Endothelial cell of umbilical vein (primary cell): ENCODE data around the gene PCGF3. TPM values are rescaled to one million over a fixed set of nuclear protein-coding genes. Genes with fewer than 3 reads are reported as not detected.
"Not testable (repeated sequence)": the region's sequence is repeated elsewhere in the genome, so short reads cannot be mapped to it uniquely, and the experiment has no call there.

Experiments
- BruUV-seq: library from RNA; stranded (reverse); fragments of 400-500 nt; replicated peaks from 2 replicates; lab custom pipeline; 2021; lab: Mats Ljungman, UMichigan
- CTCF ChIA-PET: fragments of 300-600, 350-600 bp; sonication (Branson Sonifier 250); formaldehyde crosslinking; loops from one replicate; lab custom pipeline; 2021; ENCODE audit warnings: antibody characterized with exemption, inconsistent platforms; lab: Charles Lee
- POLR2A ChIA-PET: fragments of 300-600, 350-600 bp; sonication (Branson Sonifier 250); formaldehyde crosslinking; loops from one replicate; lab custom pipeline; 2021; ENCODE audit warnings: antibody characterized with exemption, inconsistent platforms; lab: Charles Lee
- DNase-seq: peaks from one replicate; pipeline ENCODE4 v3.0.0-alpha.2; 2011; ENCODE audit warnings: low read depth, low spot score
- FAIRE-seq: peaks from 2 replicates; lab custom pipeline; 2011; peaks lifted over from hg19 to GRCh38; lab: Jason Lieb, UNC
- H2AFZ ChIP-seq: 2 replicates; pipeline ENCODE4 v1.6.0; 2012; ENCODE audit warnings: low read depth, low read length, control low read depth, inconsistent platforms
- H3K27ac ChIP-seq: 2 replicates; pipeline ENCODE4 v1.5.1; 2011; ENCODE audit warnings: low read depth, mild to moderate bottlenecking, control low read depth, low read length, moderate library complexity; ENCODE audit not compliant: insufficient read depth
- H3K27me3 ChIP-seq, 2 experiments: 2 replicates each; pipeline versions ENCODE4 v1.6.0 to v1.6.1; 2011; ENCODE audit warnings: low read length in 2 of 2, mixed read lengths in 1 of 2; ENCODE audit not compliant: control insufficient read depth in 2 of 2, insufficient read depth in 2 of 2
- H3K36me3 ChIP-seq, 2 experiments: 2 replicates in 1 of 2; 3 replicates in 1 of 2; pipeline ENCODE4 v1.5.1; 2011; ENCODE audit warnings: low read length in 2 of 2, mild to moderate bottlenecking in 1 of 2, moderate library complexity in 1 of 2; ENCODE audit not compliant: control insufficient read depth in 2 of 2, insufficient read depth in 2 of 2; ENCODE audit errors: extremely low read depth in 1 of 2
- H3K4me1 ChIP-seq: 3 replicates; pipeline ENCODE4 v1.5.1; 2011; ENCODE audit warnings: mild to moderate bottlenecking, low read length; ENCODE audit not compliant: control insufficient read depth, insufficient read depth; ENCODE audit errors: extremely low read depth
- H3K4me2 ChIP-seq: 2 replicates; pipeline ENCODE4 v1.6.1; 2011; ENCODE audit warnings: low read length, control low read depth, mixed read lengths; ENCODE audit not compliant: insufficient read depth
- H3K4me3 ChIP-seq, 3 experiments: fragments of 200-600 bp in 1 of 3; sonication (generic), shearing (Covaris generic) in 1 of 3; replicated peaks in 1 of 3; 2 replicates each; pipeline ENCODE4 v1.5.1; 2011 to 2016; ENCODE audit warnings: control low read depth in 3 of 3, low read length in 3 of 3, mild to moderate bottlenecking in 2 of 3, inconsistent platforms in 1 of 3, low read depth in 1 of 3, moderate library complexity in 1 of 3; ENCODE audit not compliant: insufficient read depth in 1 of 3
- H3K79me2 ChIP-seq: 2 replicates; pipeline ENCODE4 v1.6.0; 2012; ENCODE audit warnings: low read length, inconsistent platforms; ENCODE audit not compliant: control insufficient read depth, insufficient read depth
- H3K9ac ChIP-seq: replicated peaks from 2 replicates; pipeline ENCODE3; 2011; ENCODE audit warnings: low read length, control low read depth; ENCODE audit not compliant: insufficient read depth; ENCODE audit errors: extremely low read depth
- H3K9me1 ChIP-seq: replicated peaks from 3 replicates; pipeline ENCODE4 v1.6.0; 2011; ENCODE audit warnings: mild to moderate bottlenecking, low read length; ENCODE audit not compliant: control insufficient read depth, insufficient read depth; ENCODE audit errors: extremely low read depth
- H3K9me3 ChIP-seq: replicated peaks from 2 replicates; pipeline ENCODE4 v1.5.1; 2012; ENCODE audit warnings: low read length, inconsistent platforms; ENCODE audit not compliant: control insufficient read depth, insufficient read depth
- H4K20me1 ChIP-seq: replicated peaks from 2 replicates; pipeline ENCODE3; 2011; ENCODE audit warnings: mild to moderate bottlenecking, low read length; ENCODE audit not compliant: control insufficient read depth, insufficient read depth; ENCODE audit errors: extremely low read depth
- EZH2 ChIP-seq: IDR thresholded peaks from 2 replicates; pipeline ENCODE4 v1.6.1; 2012; ENCODE audit warnings: borderline replicate concordance, low read depth, mild to moderate bottlenecking, moderate library complexity, low read length, inconsistent platforms; ENCODE audit not compliant: severe bottlenecking
- FOS ChIP-seq: IDR thresholded peaks from 2 replicates; pipeline ENCODE4 v1.6.1; 2011; ENCODE audit warnings: mild to moderate bottlenecking, low read length, moderate library complexity, borderline replicate concordance; ENCODE audit not compliant: insufficient read depth
- GATA2 ChIP-seq: IDR thresholded peaks from 2 replicates; pipeline ENCODE4 v1.7.0; 2011; ENCODE audit warnings: low read depth, mild to moderate bottlenecking, moderate library complexity, mixed read lengths, low read length; ENCODE audit not compliant: insufficient read length, insufficient read depth
- JUN ChIP-seq: IDR thresholded peaks from 2 replicates; pipeline ENCODE4 v1.6.1; 2011; ENCODE audit warnings: borderline replicate concordance, low read depth; ENCODE audit not compliant: insufficient read length, insufficient read depth
- MYC ChIP-seq: IDR thresholded peaks from one replicate; pipeline ENCODE4 v1.6.1; 2011; ENCODE audit warnings: mild to moderate bottlenecking, low read depth, low read length
- POLR2A ChIP-seq: IDR thresholded peaks from 2 replicates; pipeline ENCODE4 v1.6.1; 2012; ENCODE audit warnings: low read depth, mild to moderate bottlenecking, control low read depth, low read length
- POLR2AphosphoS5 ChIP-seq: IDR thresholded peaks from 2 replicates; pipeline ENCODE4 v1.6.1; 2012; ENCODE audit warnings: low read depth, mild to moderate bottlenecking, control low read depth, low read length, moderate library complexity; ENCODE audit not compliant: insufficient read depth
- dilution Hi-C: fragments of 300-500 bp; cut with MboI; formaldehyde crosslinking; loops from one replicate; pipeline ENCODE4 v1.15.0; 2019; ENCODE audit warnings: low sequenced_read_pairs; ENCODE audit not compliant: extremely low pct_ligation_motif_present
- intact Hi-C: fragments of 100-400 bp; cut with micrococcal nuclease; formaldehyde crosslinking; loops from one replicate; pipeline ENCODE4 v1.10.0; 2022
- polyA plus RNA-seq, 4 experiments: library from polyadenylated mRNA; depleted of rRNA in 3 of 4; stranded (reverse) in 3 of 4; unstranded in 1 of 4; fragments of >200 nt; gene quantifications; 2 replicates each; pipeline versions ENCODE4 v1.2.1 to v1.2.3, GENCODE V29; 2011 to 2012; ENCODE audit warnings: missing spikeins in 1 of 4
- total RNA-seq: library from RNA; stranded (reverse); gene quantifications from 2 replicates; pipeline ENCODE4 v1.2.3, GENCODE V29; 2021
- TF ChIP-seq, protein P1 (sequence below): IDR thresholded peaks from 2 replicates; pipeline ENCODE4 v1.6.1; 2011; ENCODE audit not compliant: insufficient read depth, insufficient read length
- TF ChIP-seq, protein P2 (sequence below), 2 donors: IDR thresholded peaks; 1 replicate in 1 of 2; 2 replicates in 1 of 2; pipeline ENCODE4 v1.5.1; 2011; ENCODE audit warnings: low read length in 2 of 2, mild to moderate bottlenecking in 2 of 2, moderate library complexity in 2 of 2, control low read depth in 1 of 2, inconsistent platforms in 1 of 2, low read depth in 1 of 2; ENCODE audit not compliant: insufficient read depth in 1 of 2; ENCODE audit errors: extremely low read depth in 1 of 2

PCGF3 gene
- total and polyA plus RNA-seq, 2 donors (not counting 3 experiments of a cell fraction or from before 2014, with no cell fraction given): 70.2 to 91.8 TPM

DNA sequence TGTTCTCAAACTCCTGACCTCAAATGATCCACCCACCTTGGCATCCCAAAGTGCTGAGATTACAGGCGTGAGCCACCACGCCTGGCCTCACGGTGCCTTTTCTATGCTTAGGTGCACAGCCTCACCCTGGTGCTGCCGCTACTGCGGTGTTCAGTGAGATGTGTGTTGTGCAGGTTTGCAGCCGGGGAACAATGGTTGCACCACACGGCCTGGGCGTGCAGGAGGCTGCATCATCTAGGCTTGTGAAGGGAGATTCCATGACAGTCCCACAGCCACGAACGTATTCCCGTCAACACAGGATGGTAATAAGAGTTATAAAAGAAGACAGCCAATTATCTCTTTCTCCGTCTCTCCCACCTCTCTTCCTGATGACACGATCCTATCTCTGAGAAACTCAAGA, 98.3 kb downstream of the PCGF3 start:
- TF ChIP-seq JUN (no peak), POLR2AphosphoS5 (no peak)
- dilution Hi-C loops: no loop called here
- H3K4me3 ChIP-seq: no peak overlapping the region

DNA sequence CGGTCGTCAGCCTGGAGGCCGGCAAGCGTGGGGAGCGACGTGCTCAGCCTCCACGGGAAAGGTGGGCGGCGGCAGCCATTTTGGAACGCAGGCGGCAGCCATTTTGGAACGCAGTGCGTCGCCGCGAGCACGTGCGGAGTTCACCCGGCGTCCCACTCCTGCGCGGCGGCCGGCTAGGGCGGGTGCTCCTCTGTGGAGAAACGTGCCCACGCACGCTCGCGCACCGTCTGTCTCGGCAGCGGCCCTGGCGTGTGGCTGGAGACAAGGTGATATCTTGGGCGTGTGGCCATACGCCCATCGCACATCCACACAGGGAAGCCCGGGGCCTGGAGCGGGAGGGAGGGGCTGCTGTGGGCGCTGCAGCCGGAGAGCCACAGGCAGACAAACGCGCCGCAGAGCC, 99.2 kb downstream of the PCGF3 start:
- intact Hi-C loops: no loop called here
- dilution Hi-C loops: no loop called here

More for the DNA sequence above, 98.3 kb downstream of the PCGF3 start:
- no peak overlapping the region for H3K27ac ChIP-seq
- H3K27me3 ChIP-seq: peaks cover 0 to 9% of the 10 kb centered on the region in 2 experiments
- DNase-seq (no peak), FAIRE-seq (no peak)
- no peaks in the 10 kb centered on the region for H3K4me1 ChIP-seq
- H2AFZ ChIP-seq: no peak overlapping the region
- no peaks in the 10 kb centered on the region for H3K9me1 ChIP-seq
- no peak overlapping the region for H3K4me2 ChIP-seq
- CTCF ChIA-PET: no interaction called here
- no TSS peak for BruUV-seq
- H3K36me3 ChIP-seq: no peaks in the 10 kb centered on the region
- H3K79me2 ChIP-seq: no peaks in the 10 kb centered on the region
- H3K9me3 ChIP-seq: no peaks in the 10 kb centered on the region
- intact Hi-C loops: no loop called here
- POLR2A ChIA-PET: no interaction called here
- no peak overlapping the region for H3K9ac ChIP-seq
- no peaks in the 10 kb centered on the region for H4K20me1 ChIP-seq

DNA sequence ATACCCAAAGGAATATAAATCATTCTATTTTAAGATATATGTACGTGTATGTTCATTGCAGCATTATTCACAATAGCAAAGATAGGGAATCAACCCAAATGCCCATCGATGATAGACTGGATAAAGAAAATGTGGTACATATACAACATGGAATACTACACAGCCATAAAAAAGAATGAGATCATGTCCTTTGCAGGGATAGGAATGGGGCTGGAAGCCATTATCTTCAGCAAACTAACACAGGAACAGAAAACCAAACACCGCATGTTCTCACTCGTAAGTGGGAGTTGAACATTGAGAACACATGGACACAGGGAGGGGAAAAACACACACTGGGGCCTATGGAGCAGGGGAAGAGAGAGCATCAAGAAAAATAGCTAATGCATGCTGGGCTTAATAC, 101.3 kb downstream of the PCGF3 start:
- H3K27me3 ChIP-seq, H3K4me2 ChIP-seq, H3K27ac ChIP-seq, BruUV-seq, dilution Hi-C loops, FAIRE-seq, DNase-seq, H3K9me3 ChIP-seq, H3K4me1 ChIP-seq, H3K36me3 ChIP-seq, H2AFZ ChIP-seq, intact Hi-C loops, H3K79me2 ChIP-seq, H3K4me3 ChIP-seq, H3K9me1 ChIP-seq, H3K9ac ChIP-seq, CTCF ChIA-PET, POLR2A ChIA-PET, H4K20me1 ChIP-seq: not testable (repeated sequence)

More for the DNA sequence above, 99.2 kb downstream of the PCGF3 start:
- no TSS peak for BruUV-seq
- TF ChIP-seq FOS (no peak), GATA2 (no peak), POLR2AphosphoS5 (no peak), MYC (no peak), EZH2 (no peak), JUN (no peak), POLR2A (no peak)
- TF ChIP-seq, protein P1, sequence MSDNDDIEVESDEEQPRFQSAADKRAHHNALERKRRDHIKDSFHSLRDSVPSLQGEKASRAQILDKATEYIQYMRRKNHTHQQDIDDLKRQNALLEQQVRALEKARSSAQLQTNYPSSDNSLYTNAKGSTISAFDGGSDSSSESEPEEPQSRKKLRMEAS: no peak
- TF ChIP-seq, protein P2, sequence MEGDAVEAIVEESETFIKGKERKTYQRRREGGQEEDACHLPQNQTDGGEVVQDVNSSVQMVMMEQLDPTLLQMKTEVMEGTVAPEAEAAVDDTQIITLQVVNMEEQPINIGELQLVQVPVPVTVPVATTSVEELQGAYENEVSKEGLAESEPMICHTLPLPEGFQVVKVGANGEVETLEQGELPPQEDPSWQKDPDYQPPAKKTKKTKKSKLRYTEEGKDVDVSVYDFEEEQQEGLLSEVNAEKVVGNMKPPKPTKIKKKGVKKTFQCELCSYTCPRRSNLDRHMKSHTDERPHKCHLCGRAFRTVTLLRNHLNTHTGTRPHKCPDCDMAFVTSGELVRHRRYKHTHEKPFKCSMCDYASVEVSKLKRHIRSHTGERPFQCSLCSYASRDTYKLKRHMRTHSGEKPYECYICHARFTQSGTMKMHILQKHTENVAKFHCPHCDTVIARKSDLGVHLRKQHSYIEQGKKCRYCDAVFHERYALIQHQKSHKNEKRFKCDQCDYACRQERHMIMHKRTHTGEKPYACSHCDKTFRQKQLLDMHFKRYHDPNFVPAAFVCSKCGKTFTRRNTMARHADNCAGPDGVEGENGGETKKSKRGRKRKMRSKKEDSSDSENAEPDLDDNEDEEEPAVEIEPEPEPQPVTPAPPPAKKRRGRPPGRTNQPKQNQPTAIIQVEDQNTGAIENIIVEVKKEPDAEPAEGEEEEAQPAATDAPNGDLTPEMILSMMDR (IDR thresholded peaks at IDR 0.05; ENCODE audit: extremely low read depth in 1 of 2, insufficient read depth in 1 of 2, low read depth in 1 of 2, low read length in 2 of 2): no peak
- Histone ChIP-seq H3K4me1 (no peaks in the 10 kb centered on the region), H3K9me1 (no peaks in the 10 kb centered on the region), H4K20me1 (no peaks in the 10 kb centered on the region), H2AFZ (no peak overlapping the region), H3K36me3 (no peaks in the 10 kb centered on the region), H3K9ac (no peak overlapping the region), H3K4me2 (no peak overlapping the region), H3K27me3 (peaks cover 0 to 9% of the 10 kb centered on the region in 2 experiments), H3K79me2 (no peaks in the 10 kb centered on the region), H3K9me3 (no peaks in the 10 kb centered on the region), H3K4me3 (no peak overlapping the region), H3K27ac (no peak overlapping the region)
- FAIRE-seq (no peak), DNase-seq (no peak)
- ChIA-PET POLR2A (no interaction called here), CTCF (no interaction called here)
